A375 (cell line): ENCODE measurements around the gene BLMH. TPM values are rescaled to one million over a fixed set of nuclear protein-coding genes. Genes with fewer than 3 reads are reported as not detected.

Source experiments
- small RNA-seq: library from RNA; depleted of rRNA; stranded (forward); fragments of <200 nt; gene quantifications from one replicate; pipeline ENCODE3, GENCODE V24; 2014
- total RNA-seq: library from RNA; depleted of rRNA; stranded (reverse); fragments of >200 nt; shearing (Covaris generic); gene quantifications from 2 replicates; pipeline ENCODE4 v1.2.3, GENCODE V29; 2014; rRNA removed

BLMH gene
- total RNA-seq: 36.0 and 41.4 TPM in 2 replicates

GRCh38 chr17:30291543-30292285 is at the start of gene BLMH:
BLMH (minus strand) TSS chr17:30291944; CDS start chr17:30291819, 125 bp downstream.

DNA sequence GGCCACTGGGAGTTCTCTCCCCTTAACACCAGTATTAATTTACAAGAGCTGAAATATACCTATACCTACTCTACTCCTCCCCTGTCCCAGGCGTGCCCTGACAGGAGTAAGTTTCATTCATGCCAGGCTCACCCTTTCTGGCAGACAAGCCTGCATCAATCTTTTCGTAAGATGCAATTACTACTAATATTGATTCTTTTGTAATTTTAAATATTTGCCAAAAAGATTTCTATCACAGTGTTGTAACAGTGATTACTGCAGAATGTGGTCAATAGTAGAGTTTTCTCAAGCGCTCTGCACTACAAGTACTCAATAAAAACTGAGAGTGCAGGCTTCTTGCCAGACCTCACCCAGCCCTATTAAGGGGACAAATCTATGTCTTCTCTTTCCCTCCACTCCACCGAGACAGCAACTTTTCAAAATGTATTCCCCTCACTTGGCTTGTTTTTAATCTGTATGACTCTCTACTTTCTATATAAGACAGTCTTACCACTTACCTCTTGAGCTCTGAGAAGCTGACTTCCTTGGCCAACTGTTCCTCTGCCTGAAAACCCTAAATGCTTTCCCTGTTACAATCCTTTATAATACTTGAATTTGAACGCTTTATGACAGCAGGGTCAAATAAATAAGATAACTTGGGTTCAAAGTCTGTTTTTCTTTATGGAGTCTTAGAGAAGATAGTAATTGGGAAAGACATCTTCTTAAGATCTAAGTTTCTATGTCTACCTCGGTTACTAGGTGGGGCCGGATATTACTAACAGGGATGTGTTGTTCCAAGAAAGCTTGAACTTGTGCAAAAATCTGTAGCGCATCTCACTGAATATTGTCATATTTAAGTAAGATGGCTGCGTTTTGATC is 42.0 kb upstream of the BLMH start, which contains the start of gene TMIGD1:
Gene TMIGD1, minus strand, starts transcription at position 555 of the 858 bp plus-strand sequence. CDS start 1,924 bp downstream, outside the sequence.

GRCh38 chr17:30235386-30236296 is 56.1 kb downstream of the BLMH start, which contains the start of gene SLC6A4:
SLC6A4 (minus strand) TSS chr17:30235697; CDS start chr17:30221958, 13,739 bp downstream.

Small RNAs within 50 kb of the gene (small RNA-seq; reads per million reads assigned to genes)
- 115 reads per million, percentile 96 among the genes with 10 or more reads in this experiment for gene RF00154
- gene RNU6-1267P: not detected

Other genes starting within 250 kb of the BLMH start
- 17.0 and 22.1 TPM in 2 replicates for gene NSRP1, start 175.1 kb downstream of the BLMH start, total RNA-seq
- 0.26 TPM in 1 of 2 replicates, not detected in the other for gene SLC6A4, start 56.2 kb downstream of the BLMH start, total RNA-seq
- gene TMIGD1, start 42.1 kb upstream of the BLMH start, total RNA-seq: not detected in 2 replicates
- gene CPD, start 87.0 kb upstream of the BLMH start, total RNA-seq: 42.1 and 75.1 TPM in 2 replicates
- 28.4 and 31.1 TPM in 2 replicates for gene GOSR1, start 185.5 kb upstream of the BLMH start, total RNA-seq